CD4-positive, CD25-positive, alpha-beta regulatory T cell (primary cell): ENCODE measurements around the gene PAFAH2. TPM values are rescaled to one million over a fixed set of nuclear protein-coding genes. Genes with fewer than 3 reads are reported as not detected.

Source experiments
- ATAC-seq, 2 donors: fragments of 150-1000 bp; cut with Tn5 transposase; one replicate each; pipeline ENCODE4 v1.10.0; 2021; ENCODE audit warnings: low read depth in 2 of 2, moderate number of reproducible peaks in 2 of 2, moderate library complexity in 1 of 2
- DNase-seq, 3 donors: peaks; one replicate each; pipeline versions ENCODE4 v3.0.0 to v3.0.0-alpha.2; 2012 to 2022; ENCODE audit warnings: mixed read lengths in 1 of 3
- H3K27ac ChIP-seq: one replicate; pipeline ENCODE4 v1.7.0; 2013; ENCODE audit warnings: mild to moderate bottlenecking, low read length; ENCODE audit not compliant: insufficient read depth, poor library complexity, severe bottlenecking
- H3K27me3 ChIP-seq: one replicate; pipeline ENCODE4 v1.7.0; 2013; ENCODE audit warnings: low read length; ENCODE audit not compliant: control insufficient read depth, insufficient read depth
- H3K36me3 ChIP-seq: one replicate; pipeline ENCODE4 v1.7.0; 2013; ENCODE audit warnings: mild to moderate bottlenecking, low read length, moderate library complexity; ENCODE audit not compliant: control insufficient read depth, insufficient read depth
- H3K4me1 ChIP-seq: 2 replicates; pipeline ENCODE4 v1.7.0; 2013; ENCODE audit warnings: mild to moderate bottlenecking, low read length; ENCODE audit not compliant: insufficient read depth, control insufficient read depth, poor library complexity, severe bottlenecking
- H3K4me3 ChIP-seq: one replicate; pipeline ENCODE4 v1.7.0; 2013; ENCODE audit warnings: low read depth, mild to moderate bottlenecking, low read length, moderate library complexity
- H3K9me3 ChIP-seq, 2 experiments: 1 replicate in 1 of 2; 2 replicates in 1 of 2; pipeline ENCODE4 v1.7.0; 2013; ENCODE audit warnings: low read length in 2 of 2, mild to moderate bottlenecking in 1 of 2, moderate library complexity in 1 of 2; ENCODE audit not compliant: control insufficient read depth in 2 of 2
- H3K27ac Mint-ChIP-seq, 3 donors: one replicate each; pipeline ENCODE4 v1.8.0; 2020 to 2022; ENCODE audit warnings: mild to moderate bottlenecking in 3 of 3, mixed read lengths in 3 of 3, moderate library complexity in 2 of 3
- H3K27me3 Mint-ChIP-seq: one replicate; pipeline ENCODE4 v1.8.0; 2022; ENCODE audit warnings: mild to moderate bottlenecking, mixed read lengths
- H3K36me3 Mint-ChIP-seq: one replicate; pipeline ENCODE4 v1.8.0; 2020; ENCODE audit warnings: mixed read lengths
- H3K4me1 Mint-ChIP-seq, 4 donors: one replicate each; pipeline ENCODE4 v1.8.0; 2020 to 2022; ENCODE audit warnings: mixed read lengths in 4 of 4, mild to moderate bottlenecking in 1 of 4
- H3K4me3 Mint-ChIP-seq, 4 donors: one replicate each; pipeline ENCODE4 v1.8.0; 2020 to 2022; ENCODE audit warnings: mild to moderate bottlenecking in 4 of 4, mixed read lengths in 4 of 4, moderate library complexity in 3 of 4
- H3K9me3 Mint-ChIP-seq, 7 donors: one replicate each; pipeline ENCODE4 v1.8.0; 2020 to 2022; ENCODE audit warnings: mixed read lengths in 7 of 7, mild to moderate bottlenecking in 3 of 7, moderate library complexity in 2 of 7
- polyA plus RNA-seq, 4 donors: library from polyadenylated mRNA; unstranded; fragments of 300-500 nt; fragmentation: Illumina TruSeq; gene quantifications; one replicate each; pipeline ENCODE4 v1.2.3, GENCODE V29; 2021
- total RNA-seq: library from RNA; stranded (reverse); gene quantifications from one replicate; pipeline ENCODE4 v1.2.3, GENCODE V29; 2022

PAFAH2 gene
- total and polyA plus RNA-seq, 5 donors from 2014 or later: 10.7 to 26.3 (median 15.7) TPM

DNA sequence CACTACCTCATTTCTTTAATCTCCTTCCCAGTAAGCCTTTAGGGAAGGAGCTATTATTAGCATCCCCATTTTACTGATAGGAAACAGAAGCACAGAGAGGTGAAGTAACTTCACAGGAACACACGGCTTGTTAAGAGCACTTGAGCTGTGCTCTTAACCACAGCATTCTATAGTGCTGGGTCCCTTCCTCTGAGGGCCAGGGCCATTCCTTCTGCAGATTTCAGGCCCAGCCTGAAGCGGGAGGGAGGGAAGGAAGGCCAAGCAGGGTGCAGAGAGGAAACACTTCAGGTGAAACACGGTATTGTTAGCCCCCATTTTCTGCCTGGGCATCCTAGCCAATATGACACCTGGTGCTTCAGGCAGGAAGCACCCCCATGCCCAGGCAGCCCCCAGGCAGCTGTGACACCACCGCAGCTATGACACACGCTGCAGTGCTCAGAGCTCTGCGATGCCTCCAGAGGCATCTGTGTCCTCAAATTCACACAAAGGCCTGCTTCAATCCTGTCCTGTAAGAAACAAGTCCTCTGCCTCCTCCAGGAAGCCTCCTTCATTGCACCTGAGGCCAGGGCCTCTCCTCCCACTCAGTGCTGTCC, 19.2 kb upstream of the PAFAH2 start:
- no peaks in the 10 kb centered on the region for H3K9me3 Mint-ChIP-seq

DNA sequence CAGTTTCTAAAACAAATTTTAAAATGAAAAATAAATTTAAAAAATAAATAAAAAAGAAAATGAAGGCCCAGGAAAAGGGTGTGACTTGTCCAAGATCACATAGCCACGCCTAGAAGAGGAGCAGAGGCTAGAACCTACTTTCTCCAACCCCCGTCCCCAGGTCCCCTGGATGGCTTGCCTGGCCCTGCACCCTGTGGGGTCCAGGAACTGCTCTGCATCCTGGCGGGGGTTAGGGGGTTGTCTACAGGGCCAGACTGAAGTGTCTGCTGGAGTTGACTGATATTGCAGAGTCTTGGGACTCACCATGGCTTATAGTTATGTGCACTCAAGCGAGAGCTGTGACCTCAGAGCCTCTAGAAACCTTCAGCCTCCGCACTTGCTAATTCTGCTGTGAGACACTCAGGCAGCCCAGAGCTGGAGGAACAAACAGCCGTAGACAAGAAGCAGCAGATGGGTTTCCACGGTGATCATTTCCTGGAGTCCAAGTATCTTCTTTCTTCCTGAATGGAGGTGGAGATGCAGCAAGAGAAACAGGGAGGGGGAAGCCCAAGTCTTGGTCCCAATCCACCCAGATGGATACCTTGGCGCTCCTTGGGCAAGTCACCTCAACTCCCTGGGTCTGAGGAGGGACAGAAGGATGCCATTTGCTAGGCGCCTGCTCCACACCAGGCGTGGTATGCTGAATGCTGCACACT, 18.5 kb upstream of the PAFAH2 start:
- Mint-ChIP-seq H3K4me3 (no peak overlapping the region), H3K4me1 (peaks cover 0 to 5% (median 1%) of the 10 kb centered on the region in 4 donors), H3K27me3 (peaks cover 13% of the 10 kb centered on the region), H3K27ac (peak overlapping the region in 2 of 3 donors; percentile 39 to 68), H3K36me3 (no peaks in the 10 kb centered on the region), H3K9me3 (no peaks in the 10 kb centered on the region)
- Histone ChIP-seq H3K36me3 (no peaks in the 10 kb centered on the region), H3K4me1 (no peaks in the 10 kb centered on the region), H3K27me3 (no peaks in the 10 kb centered on the region), H3K27ac (no peak overlapping the region), H3K9me3 (no peaks in the 10 kb centered on the region), H3K4me3 (no peak overlapping the region)
- no peak for DNase-seq
- no peak for ATAC-seq

More for the DNA sequence above, 19.2 kb upstream of the PAFAH2 start:
- H3K9me3 ChIP-seq: no peaks in the 10 kb centered on the region
- Mint-ChIP-seq H3K27me3 (peaks cover 13% of the 10 kb centered on the region), H3K36me3 (no peaks in the 10 kb centered on the region), H3K4me1 (peaks cover 0 to 5% (median 1%) of the 10 kb centered on the region in 4 donors), H3K27ac (peak overlapping the region; percentile 39 to 79 (median 68)), H3K4me3 (no peak overlapping the region)
- no peak overlapping the region for H3K4me3 ChIP-seq
- peak in 1 of 2 donors; percentile 58 for ATAC-seq
- no peak for DNase-seq
- H3K27me3 ChIP-seq: no peaks in the 10 kb centered on the region
- H3K36me3 ChIP-seq: no peaks in the 10 kb centered on the region
- H3K4me1 ChIP-seq: no peaks in the 10 kb centered on the region
- no peak overlapping the region for H3K27ac ChIP-seq

DNA sequence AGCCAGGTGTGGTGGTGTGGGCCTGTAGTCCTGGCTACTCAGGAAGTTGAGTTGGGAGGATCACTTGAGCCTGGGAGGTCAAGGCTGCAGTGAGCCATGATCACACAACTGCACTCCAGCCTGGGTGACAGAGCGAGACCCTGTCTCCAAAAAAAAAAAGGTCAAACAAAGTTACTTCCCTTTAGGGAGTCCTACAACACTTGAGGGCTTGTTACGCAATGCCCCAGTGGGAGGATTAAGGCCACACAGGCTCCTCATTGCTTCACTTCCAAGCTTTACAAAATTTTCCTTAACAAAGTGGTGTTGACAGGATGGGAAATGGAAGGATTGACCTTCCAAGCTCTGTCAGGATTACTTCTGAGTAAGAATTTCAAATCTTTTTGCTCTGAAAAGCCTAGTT, 17.5 kb upstream of the PAFAH2 start:
- Histone ChIP-seq H3K4me1 (no peaks in the 10 kb centered on the region), H3K27me3 (no peaks in the 10 kb centered on the region), H3K36me3 (no peaks in the 10 kb centered on the region), H3K4me3 (no peak overlapping the region), H3K9me3 (no peaks in the 10 kb centered on the region), H3K27ac (no peak overlapping the region)
- Mint-ChIP-seq H3K4me1 (peaks cover 0 to 5% (median 1%) of the 10 kb centered on the region in 4 donors), H3K27ac (no peak overlapping the region), H3K4me3 (no peak overlapping the region), H3K27me3 (peaks cover 13% of the 10 kb centered on the region), H3K9me3 (no peaks in the 10 kb centered on the region), H3K36me3 (no peaks in the 10 kb centered on the region)
- DNase-seq: no peak
- ATAC-seq: no peak

DNA sequence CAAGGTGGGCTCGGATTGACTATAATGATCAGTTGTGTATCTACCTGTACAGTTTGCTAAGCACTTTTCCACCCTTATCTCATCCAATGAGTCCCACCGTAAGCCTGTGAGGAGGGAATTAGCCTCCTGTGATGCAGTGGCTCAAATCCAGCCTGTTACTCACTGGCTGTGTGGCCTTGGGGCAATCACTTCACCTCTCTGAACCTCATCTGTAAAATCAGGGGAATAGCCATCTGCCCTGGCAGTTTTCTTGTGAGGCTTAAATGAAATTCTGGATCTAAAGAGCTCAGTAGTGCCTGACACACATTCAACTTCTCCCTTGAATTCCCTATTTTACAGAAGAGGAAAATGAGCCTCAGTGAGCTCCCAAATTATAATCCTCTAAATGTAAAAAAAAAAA, 16.3 kb upstream of the PAFAH2 start:
- H3K27me3 ChIP-seq: no peaks in the 10 kb centered on the region
- H3K4me1 Mint-ChIP-seq: no peaks in the 10 kb centered on the region
- H3K4me3 Mint-ChIP-seq: no peak overlapping the region
- no peak overlapping the region for H3K4me3 ChIP-seq
- no peak overlapping the region for H3K27ac ChIP-seq
- ATAC-seq: no peak
- no peaks in the 10 kb centered on the region for H3K36me3 Mint-ChIP-seq
- no peak overlapping the region for H3K27ac Mint-ChIP-seq
- no peaks in the 10 kb centered on the region for H3K9me3 Mint-ChIP-seq
- H3K9me3 ChIP-seq: no peaks in the 10 kb centered on the region
- no peaks in the 10 kb centered on the region for H3K36me3 ChIP-seq
- DNase-seq: no peak
- H3K4me1 ChIP-seq: no peaks in the 10 kb centered on the region
- peaks cover 18% of the 10 kb centered on the region for H3K27me3 Mint-ChIP-seq

DNA sequence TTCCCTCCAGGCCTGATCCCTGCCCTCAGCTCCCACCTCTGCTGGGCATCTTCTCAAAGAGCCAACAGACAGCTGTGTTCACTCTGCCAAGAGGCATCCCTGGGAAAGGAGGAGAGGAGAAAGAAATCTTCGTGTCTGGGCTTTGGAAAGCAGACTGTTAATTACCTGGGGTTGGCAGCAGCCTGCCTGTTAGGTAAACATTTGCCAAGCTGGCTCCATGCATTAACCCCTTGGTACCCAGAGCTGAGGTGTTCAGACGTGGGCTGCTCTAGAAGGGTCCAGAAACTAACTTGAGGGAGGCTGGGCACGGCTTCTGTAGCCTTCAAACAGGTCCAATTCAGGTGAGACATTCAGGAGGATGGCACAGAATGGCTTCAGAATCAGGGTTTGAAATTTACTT, 15.0 kb upstream of the PAFAH2 start:
- Histone ChIP-seq H3K4me3 (no peak overlapping the region), H3K27me3 (no peaks in the 10 kb centered on the region), H3K27ac (no peak overlapping the region), H3K36me3 (no peaks in the 10 kb centered on the region), H3K4me1 (no peaks in the 10 kb centered on the region), H3K9me3 (no peaks in the 10 kb centered on the region)
- H3K27ac Mint-ChIP-seq: no peak overlapping the region
- H3K4me1 Mint-ChIP-seq: no peaks in the 10 kb centered on the region
- no peak overlapping the region for H3K4me3 Mint-ChIP-seq
- ATAC-seq (no peak), DNase-seq (no peak)
- peaks cover 10% of the 10 kb centered on the region for H3K27me3 Mint-ChIP-seq
- no peaks in the 10 kb centered on the region for H3K36me3 Mint-ChIP-seq
- no peaks in the 10 kb centered on the region for H3K9me3 Mint-ChIP-seq

DNA sequence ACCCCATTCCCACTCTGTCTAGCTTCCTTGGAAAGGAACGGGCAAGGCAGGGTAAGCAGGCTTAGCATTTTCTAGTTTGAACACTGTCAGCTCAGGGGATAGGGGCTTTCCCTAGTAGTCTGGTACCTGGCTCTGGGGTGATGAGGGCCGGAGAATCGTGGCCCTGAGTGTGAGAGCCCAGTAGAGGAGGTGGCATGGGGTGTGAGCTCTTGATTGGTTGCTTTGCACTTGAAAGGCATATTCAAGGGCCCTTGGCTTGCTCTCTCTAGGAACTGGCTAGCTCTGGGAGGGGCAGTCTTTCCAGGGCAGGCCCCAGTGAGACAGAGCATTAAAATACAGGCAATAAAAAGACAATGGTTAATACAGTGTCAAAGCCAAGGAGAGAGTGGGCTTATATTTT, 13.0 kb upstream of the PAFAH2 start:
- H3K27ac Mint-ChIP-seq: no peak overlapping the region

DNA sequence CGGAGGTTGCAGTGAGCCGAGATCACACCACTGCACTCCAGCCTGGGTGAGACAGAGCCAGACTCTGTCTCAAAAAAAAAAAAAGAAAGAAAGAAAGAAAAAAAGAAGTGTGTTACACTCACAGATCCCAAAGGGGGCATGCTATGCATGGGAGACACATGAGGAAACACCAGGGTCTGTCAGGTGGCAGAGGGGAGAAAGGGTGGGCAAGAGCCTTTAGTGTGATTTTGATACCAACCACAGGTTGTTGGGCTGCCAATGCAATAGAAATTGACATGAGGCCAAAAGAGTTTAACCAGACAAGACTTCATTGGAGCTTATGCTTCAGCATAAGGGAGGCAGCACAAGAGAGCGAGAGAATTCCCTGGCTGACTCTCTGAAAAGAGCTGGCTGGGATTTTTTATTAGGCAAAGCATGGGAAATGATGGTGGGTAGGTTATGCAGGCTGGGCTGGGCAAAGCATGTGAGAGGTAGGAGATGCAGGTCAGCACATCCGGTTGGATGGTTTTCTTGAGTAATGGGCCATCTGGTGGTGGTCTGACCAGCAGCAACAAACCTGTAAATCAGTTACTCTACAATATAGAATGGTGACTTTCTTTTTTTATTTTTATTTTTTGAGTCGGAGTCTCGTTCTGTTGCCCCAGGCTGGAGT, 12.1 kb upstream of the PAFAH2 start:
- H3K27ac Mint-ChIP-seq: peak overlapping the region in 1 of 3 donors; percentile 67

More for the DNA sequence above, 13.0 kb upstream of the PAFAH2 start:
- Mint-ChIP-seq H3K4me3 (no peak overlapping the region), H3K4me1 (no peaks in the 10 kb centered on the region), H3K36me3 (no peaks in the 10 kb centered on the region), H3K9me3 (no peaks in the 10 kb centered on the region), H3K27me3 (peaks cover 10% of the 10 kb centered on the region)
- Histone ChIP-seq H3K27me3 (no peaks in the 10 kb centered on the region), H3K4me1 (no peaks in the 10 kb centered on the region), H3K4me3 (no peak overlapping the region), H3K27ac (no peak overlapping the region), H3K36me3 (no peaks in the 10 kb centered on the region), H3K9me3 (no peaks in the 10 kb centered on the region)
- DNase-seq: no peak
- no peak for ATAC-seq

More for the DNA sequence above, 12.1 kb upstream of the PAFAH2 start:
- no peak overlapping the region for H3K4me3 ChIP-seq
- no peaks in the 10 kb centered on the region for H3K36me3 Mint-ChIP-seq
- ATAC-seq: no peak
- H3K9me3 Mint-ChIP-seq: no peaks in the 10 kb centered on the region
- H3K4me3 Mint-ChIP-seq: no peak overlapping the region
- peaks cover 10% of the 10 kb centered on the region for H3K27me3 Mint-ChIP-seq
- H3K27ac ChIP-seq: no peak overlapping the region
- no peaks in the 10 kb centered on the region for H3K9me3 ChIP-seq
- H3K4me1 ChIP-seq: no peaks in the 10 kb centered on the region
- no peaks in the 10 kb centered on the region for H3K4me1 Mint-ChIP-seq
- DNase-seq: peak in 1 of 3 donors; percentile 38
- H3K27me3 ChIP-seq: peaks cover 2% of the 10 kb centered on the region
- H3K36me3 ChIP-seq: no peaks in the 10 kb centered on the region
